Measurements from ENCODE around the gene COL6A1.

COL6A1 gene

DNA sequence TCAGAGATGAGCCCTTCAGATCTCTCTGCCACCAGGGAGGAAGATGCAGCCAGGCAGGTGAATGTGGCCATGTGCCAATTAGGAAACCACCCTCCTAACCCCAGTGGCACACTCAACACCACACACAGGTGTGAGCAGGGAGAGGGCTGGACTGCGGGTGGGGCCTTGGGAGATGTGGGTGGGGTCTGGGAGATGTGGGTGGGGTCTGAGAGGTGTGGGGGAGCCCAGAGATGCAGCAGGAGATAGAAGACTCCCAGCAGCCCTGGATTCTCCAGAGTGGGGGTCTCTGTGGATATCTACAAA, 43.2 kb upstream of the COL6A1 start:
- no peak for DNase-seq
- peaks cover 18% of the 10 kb centered on the region for H3K9me3 ChIP-seq (ENCODE audit: insufficient read depth, low read length, severe bottlenecking)
- no peak overlapping the region for H3K4me3 ChIP-seq (ENCODE audit: low read depth in 1 of 2, low read length in 2 of 2)
- 0 out of 2 replicates have a peak, but pooled peaks cover 3% of the 10 kb centered on the region for H4K20me1 ChIP-seq (ENCODE audit: insufficient read depth, low read length)
- no peaks in the 10 kb centered on the region for H3K79me2 ChIP-seq (ENCODE audit: insufficient read depth, low read length)
- ATAC-seq (ENCODE audit: insufficient read depth, low read depth), result no peak
- H3K36me3 ChIP-seq (ENCODE audit: insufficient read depth, low read length), result peaks cover 7% of the 10 kb centered on the region; the same call in 1 of the 2 replicates
- H3K4me2 ChIP-seq (ENCODE audit: insufficient read depth, low read length), result no peak overlapping the region
- no peaks in the 10 kb centered on the region for H3K27me3 ChIP-seq (ENCODE audit: insufficient read depth, low read length, poor library complexity)
- H3K9ac ChIP-seq (ENCODE audit: low read depth, low read length), result no peak overlapping the region
- no peak overlapping the region for H2AFZ ChIP-seq (ENCODE audit: low read depth, low read length)
- no peaks in the 10 kb centered on the region for H3K4me1 ChIP-seq (ENCODE audit: insufficient read depth, low read length)
- no peak overlapping the region for H3K27ac ChIP-seq (ENCODE audit: low read length)
- TF ChIP-seq, protein P1, sequence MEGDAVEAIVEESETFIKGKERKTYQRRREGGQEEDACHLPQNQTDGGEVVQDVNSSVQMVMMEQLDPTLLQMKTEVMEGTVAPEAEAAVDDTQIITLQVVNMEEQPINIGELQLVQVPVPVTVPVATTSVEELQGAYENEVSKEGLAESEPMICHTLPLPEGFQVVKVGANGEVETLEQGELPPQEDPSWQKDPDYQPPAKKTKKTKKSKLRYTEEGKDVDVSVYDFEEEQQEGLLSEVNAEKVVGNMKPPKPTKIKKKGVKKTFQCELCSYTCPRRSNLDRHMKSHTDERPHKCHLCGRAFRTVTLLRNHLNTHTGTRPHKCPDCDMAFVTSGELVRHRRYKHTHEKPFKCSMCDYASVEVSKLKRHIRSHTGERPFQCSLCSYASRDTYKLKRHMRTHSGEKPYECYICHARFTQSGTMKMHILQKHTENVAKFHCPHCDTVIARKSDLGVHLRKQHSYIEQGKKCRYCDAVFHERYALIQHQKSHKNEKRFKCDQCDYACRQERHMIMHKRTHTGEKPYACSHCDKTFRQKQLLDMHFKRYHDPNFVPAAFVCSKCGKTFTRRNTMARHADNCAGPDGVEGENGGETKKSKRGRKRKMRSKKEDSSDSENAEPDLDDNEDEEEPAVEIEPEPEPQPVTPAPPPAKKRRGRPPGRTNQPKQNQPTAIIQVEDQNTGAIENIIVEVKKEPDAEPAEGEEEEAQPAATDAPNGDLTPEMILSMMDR (IDR thresholded peaks at IDR 0.05; ENCODE audit: borderline replicate concordance, extremely low read depth, low read length, poor library complexity, severe bottlenecking), result no peak
- TF ChIP-seq EZH2 (IDR thresholded peaks at IDR 0.05; ENCODE audit: borderline replicate concordance, low read depth, low read length, severe bottlenecking), result no peak

DNA sequence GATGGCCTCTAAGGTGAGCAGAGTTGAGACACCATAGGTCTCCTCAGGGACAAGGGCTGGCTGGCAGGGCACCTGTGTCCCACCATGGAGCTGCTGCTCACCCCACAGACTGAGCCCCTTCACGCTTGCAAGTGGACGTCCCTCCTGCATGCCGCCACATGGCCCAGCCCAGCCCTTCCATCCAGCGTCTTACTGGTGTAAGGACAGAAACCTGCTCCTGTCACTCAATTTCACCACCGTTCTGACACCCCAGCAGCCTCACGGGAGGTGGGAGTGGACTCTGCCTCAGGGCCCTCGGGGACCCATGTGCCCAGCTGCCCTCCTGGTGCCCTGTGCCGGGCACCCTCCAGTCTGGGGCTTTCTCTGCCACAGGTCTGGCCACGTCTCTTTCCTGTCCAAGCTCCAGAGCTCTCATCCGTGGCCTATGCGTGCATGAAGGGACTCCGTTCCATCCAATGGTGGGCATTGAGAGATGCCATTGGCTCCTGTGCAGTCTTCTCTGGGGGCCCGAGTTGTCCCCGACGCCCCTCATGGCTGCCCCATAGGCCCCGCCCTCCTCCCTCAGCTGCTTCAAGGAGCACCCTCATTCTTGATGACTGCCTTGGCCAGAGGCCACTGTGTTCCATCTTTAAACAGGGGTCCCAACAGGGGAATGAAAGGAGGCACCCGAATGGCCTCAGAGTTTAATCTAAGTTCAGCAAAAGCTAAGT, 42.6 kb upstream of the COL6A1 start:
- Histone ChIP-seq H3K27me3 (ENCODE audit: insufficient read depth, low read length, poor library complexity) (no peaks in the 10 kb centered on the region), H4K20me1 (ENCODE audit: insufficient read depth, low read length) (0 out of 2 replicates have a peak, but pooled peaks cover 3% of the 10 kb centered on the region), H3K4me1 (ENCODE audit: insufficient read depth, low read length) (no peaks in the 10 kb centered on the region), H3K4me2 (ENCODE audit: insufficient read depth, low read length) (no peak overlapping the region), H3K79me2 (ENCODE audit: insufficient read depth, low read length) (no peaks in the 10 kb centered on the region), H3K4me3 (ENCODE audit: low read depth in 1 of 2, low read length in 2 of 2) (no peak overlapping the region), H2AFZ (ENCODE audit: low read depth, low read length) (no peak overlapping the region), H3K36me3 (ENCODE audit: insufficient read depth, low read length) (peaks cover 7% of the 10 kb centered on the region; the same call in 1 of the 2 replicates), H3K27ac (ENCODE audit: low read length) (no peak overlapping the region), H3K9me3 (ENCODE audit: insufficient read depth, low read length, severe bottlenecking) (peaks cover 18% of the 10 kb centered on the region), H3K9ac (ENCODE audit: low read depth, low read length) (no peak overlapping the region)
- DNase-seq (no peak), ATAC-seq (ENCODE audit: insufficient read depth, low read depth) (no peak)
- TF ChIP-seq EZH2 (IDR thresholded peaks at IDR 0.05; ENCODE audit: borderline replicate concordance, low read depth, low read length, severe bottlenecking), result no peak
- TF ChIP-seq, protein P1 (IDR thresholded peaks at IDR 0.05; ENCODE audit: borderline replicate concordance, extremely low read depth, low read length, poor library complexity, severe bottlenecking), result no peak

DNA sequence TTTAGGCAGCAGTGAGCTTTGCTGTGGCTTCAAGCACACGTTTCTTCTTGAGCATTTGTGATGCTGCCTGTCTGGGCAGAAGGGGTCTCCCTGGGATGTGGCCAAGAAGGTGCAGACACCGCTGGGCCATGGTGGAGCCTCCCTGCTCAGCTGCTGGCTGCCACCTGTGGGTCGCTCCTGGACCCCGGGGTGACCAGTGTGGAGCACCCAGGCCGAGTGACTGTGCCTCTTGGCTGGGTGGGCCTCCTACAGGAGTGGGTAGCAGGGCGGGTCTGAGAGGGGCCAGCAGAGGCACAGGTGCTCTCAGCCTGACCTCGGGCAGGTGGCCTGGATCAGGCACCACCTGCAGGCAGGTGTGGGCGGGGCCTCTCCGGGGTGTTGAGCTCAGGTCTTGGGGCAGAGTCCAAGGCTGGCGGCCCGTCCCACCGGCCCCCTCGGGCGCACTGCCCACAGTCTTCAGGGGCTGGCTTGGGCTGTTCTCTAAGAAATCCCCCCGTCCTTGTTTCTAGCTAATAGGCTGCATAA, 42.0 kb upstream of the COL6A1 start:
- H3K4me3 ChIP-seq (ENCODE audit: low read depth in 1 of 2, low read length in 2 of 2), result no peak overlapping the region
- H3K4me2 ChIP-seq (ENCODE audit: insufficient read depth, low read length), result no peak overlapping the region
- H3K36me3 ChIP-seq (ENCODE audit: insufficient read depth, low read length), result peaks cover 7% of the 10 kb centered on the region; the same call in 1 of the 2 replicates
- H2AFZ ChIP-seq (ENCODE audit: low read depth, low read length), result no peak overlapping the region
- no peak for ATAC-seq (ENCODE audit: insufficient read depth, low read depth)
- peaks cover 15% of the 10 kb centered on the region for H3K9me3 ChIP-seq (ENCODE audit: insufficient read depth, low read length, severe bottlenecking)
- no peaks in the 10 kb centered on the region for H3K27me3 ChIP-seq (ENCODE audit: insufficient read depth, low read length, poor library complexity)
- H3K4me1 ChIP-seq (ENCODE audit: insufficient read depth, low read length), result no peaks in the 10 kb centered on the region
- 0 out of 2 replicates have a peak, but pooled peaks cover 3% of the 10 kb centered on the region for H4K20me1 ChIP-seq (ENCODE audit: insufficient read depth, low read length)
- no peak overlapping the region for H3K9ac ChIP-seq (ENCODE audit: low read depth, low read length)
- no peak for DNase-seq
- no peak overlapping the region for H3K27ac ChIP-seq (ENCODE audit: low read length)
- H3K79me2 ChIP-seq (ENCODE audit: insufficient read depth, low read length), result no peaks in the 10 kb centered on the region
- TF ChIP-seq, protein P1 (IDR thresholded peaks at IDR 0.05; ENCODE audit: borderline replicate concordance, extremely low read depth, low read length, poor library complexity, severe bottlenecking), result no peak
- TF ChIP-seq EZH2 (IDR thresholded peaks at IDR 0.05; ENCODE audit: borderline replicate concordance, low read depth, low read length, severe bottlenecking), result no peak
